Measurements from ENCODE around the gene AEBP2. TPM values are rescaled to one million over a fixed set of nuclear protein-coding genes. Genes with fewer than 3 reads are reported as not detected.
"Not testable (repeated sequence)": the region's sequence is repeated elsewhere in the genome, so short reads cannot be mapped to it uniquely, and the experiment has no call there.

AEBP2 gene, protein sequence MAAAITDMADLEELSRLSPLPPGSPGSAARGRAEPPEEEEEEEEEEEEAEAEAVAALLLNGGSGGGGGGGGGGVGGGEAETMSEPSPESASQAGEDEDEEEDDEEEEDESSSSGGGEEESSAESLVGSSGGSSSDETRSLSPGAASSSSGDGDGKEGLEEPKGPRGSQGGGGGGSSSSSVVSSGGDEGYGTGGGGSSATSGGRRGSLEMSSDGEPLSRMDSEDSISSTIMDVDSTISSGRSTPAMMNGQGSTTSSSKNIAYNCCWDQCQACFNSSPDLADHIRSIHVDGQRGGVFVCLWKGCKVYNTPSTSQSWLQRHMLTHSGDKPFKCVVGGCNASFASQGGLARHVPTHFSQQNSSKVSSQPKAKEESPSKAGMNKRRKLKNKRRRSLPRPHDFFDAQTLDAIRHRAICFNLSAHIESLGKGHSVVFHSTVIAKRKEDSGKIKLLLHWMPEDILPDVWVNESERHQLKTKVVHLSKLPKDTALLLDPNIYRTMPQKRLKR
- total RNA-seq: 10 to 100 TPM; 25.1 to 25.7 TPM

DNA sequence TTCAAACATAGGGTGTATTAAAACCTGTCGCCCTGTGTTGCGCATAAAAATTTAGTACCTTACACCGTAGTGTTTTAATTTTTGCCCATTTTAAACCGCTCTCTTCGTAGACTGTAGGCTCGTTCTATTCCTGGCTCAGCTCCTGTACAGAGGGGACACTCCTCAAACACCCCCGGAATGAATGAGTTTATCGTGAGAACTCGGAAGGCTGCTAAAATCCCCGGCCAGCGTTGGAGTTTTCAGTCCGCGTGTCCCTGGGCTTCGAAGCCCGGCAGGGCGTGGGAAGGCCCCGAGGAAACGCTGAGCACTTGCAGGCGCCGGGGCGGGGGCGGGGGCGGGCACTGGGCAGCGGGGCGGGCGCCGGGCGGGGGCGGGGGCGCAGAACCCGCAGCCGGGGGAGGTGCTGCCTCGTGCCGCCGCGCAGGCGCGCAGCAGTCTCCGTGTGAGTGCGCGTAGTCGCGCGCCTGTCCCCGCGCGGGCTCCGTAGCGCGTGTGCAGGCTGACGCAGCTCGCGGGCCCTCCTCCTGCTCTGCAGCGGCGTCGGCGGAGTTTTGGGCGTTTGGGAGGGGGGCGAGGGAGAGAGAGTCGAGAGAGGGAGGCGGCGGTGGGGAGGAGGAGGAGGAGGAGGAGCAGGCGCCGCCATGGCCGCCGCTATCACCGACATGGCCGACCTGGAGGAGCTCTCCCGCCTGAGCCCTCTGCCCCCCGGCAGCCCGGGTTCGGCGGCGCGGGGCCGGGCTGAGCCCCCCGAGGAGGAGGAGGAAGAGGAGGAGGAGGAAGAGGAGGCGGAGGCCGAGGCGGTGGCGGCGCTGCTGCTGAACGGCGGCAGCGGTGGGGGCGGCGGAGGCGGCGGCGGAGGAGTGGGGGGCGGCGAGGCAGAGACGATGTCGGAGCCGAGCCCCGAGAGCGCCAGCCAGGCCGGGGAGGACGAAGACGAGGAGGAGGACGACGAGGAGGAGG lies at the start of gene AEBP2:
Gene AEBP2, plus strand, starts transcription at position 434 of the 960 bp plus-strand sequence. Its CDS starts 208 bp downstream, at position 642.
- no peaks in the 10 kb centered on the region for H3K27me3 ChIP-seq
- no peaks in the 10 kb centered on the region for H3K36me3 ChIP-seq (replicated peaks in 1 of 2; ENCODE audit: insufficient read depth in 1 of 2, low read depth in 2 of 2)
- peak within 1 kb of the TSS; percentile 33 to 89 (median 78) for H3K27ac ChIP-seq
- H3K4me3 ChIP-seq: peak within 1 kb of the TSS; percentile 98 to 100
- H3K4me1 ChIP-seq: peaks cover 15% of the 10 kb centered on the region
- H3K9me3 ChIP-seq: no peaks in the 10 kb centered on the region
- ATAC-seq: peak; percentile 96
- intact Hi-C loops (cut with DNase I): no loop called here
- WGBS, 2 donors: 5 to 12% methylated on average over 45 to 97 of the region's 102 CpGs
- peak; percentile 89 to 93 (median 90) for DNase-seq
- peak; percentile 52 to 88 (median 77) for TF ChIP-seq POLR2A (IDR thresholded peaks at IDR 0.05)
- TF ChIP-seq, protein P1, sequence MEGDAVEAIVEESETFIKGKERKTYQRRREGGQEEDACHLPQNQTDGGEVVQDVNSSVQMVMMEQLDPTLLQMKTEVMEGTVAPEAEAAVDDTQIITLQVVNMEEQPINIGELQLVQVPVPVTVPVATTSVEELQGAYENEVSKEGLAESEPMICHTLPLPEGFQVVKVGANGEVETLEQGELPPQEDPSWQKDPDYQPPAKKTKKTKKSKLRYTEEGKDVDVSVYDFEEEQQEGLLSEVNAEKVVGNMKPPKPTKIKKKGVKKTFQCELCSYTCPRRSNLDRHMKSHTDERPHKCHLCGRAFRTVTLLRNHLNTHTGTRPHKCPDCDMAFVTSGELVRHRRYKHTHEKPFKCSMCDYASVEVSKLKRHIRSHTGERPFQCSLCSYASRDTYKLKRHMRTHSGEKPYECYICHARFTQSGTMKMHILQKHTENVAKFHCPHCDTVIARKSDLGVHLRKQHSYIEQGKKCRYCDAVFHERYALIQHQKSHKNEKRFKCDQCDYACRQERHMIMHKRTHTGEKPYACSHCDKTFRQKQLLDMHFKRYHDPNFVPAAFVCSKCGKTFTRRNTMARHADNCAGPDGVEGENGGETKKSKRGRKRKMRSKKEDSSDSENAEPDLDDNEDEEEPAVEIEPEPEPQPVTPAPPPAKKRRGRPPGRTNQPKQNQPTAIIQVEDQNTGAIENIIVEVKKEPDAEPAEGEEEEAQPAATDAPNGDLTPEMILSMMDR (IDR thresholded peaks at IDR 0.05): no peak

DNA sequence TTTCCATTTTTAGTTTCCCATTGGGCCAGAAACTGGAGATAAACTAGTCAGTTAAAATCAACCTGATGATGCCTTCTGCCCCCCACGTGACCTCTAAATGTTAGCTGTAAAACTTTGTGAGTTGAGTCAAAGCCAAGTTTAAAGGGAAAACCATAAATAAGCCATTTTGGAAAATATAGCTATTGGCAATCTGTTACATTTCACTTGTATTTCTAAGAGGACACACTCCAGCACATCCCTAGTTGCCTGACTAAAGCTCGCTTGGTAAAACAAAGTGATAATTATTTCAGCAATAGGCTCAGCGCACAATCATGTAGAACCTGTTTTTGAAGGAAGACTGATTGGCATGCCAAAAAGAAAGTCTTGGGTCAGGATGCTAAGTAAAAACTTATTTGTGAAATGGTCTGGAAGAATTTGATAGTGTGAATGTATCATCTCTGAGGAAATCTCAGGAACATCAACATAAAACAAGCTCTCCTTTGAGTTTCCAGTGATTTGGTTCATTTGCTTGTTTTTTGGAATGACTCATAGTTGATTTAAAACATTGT lies 49.2 kb upstream of the AEBP2 start:
- intact Hi-C loops (cut with DNase I): no loop called here
- Histone ChIP-seq H3K4me3 (no peak overlapping the region), H3K27me3 (no peaks in the 10 kb centered on the region), H3K36me3 (replicated peaks in 1 of 2; ENCODE audit: insufficient read depth in 1 of 2, low read depth in 2 of 2) (no peaks in the 10 kb centered on the region), H3K9me3 (no peaks in the 10 kb centered on the region), H3K4me1 (no peaks in the 10 kb centered on the region), H3K27ac (no peak overlapping the region)
- DNase-seq (no peak), ATAC-seq (no peak)
- TF ChIP-seq, protein P1 (IDR thresholded peaks at IDR 0.05): no peak
- no peak for TF ChIP-seq POLR2A (IDR thresholded peaks at IDR 0.05)
- WGBS, 2 donors: 81 to 83% methylated on average over 3 of the region's 3 CpGs

DNA sequence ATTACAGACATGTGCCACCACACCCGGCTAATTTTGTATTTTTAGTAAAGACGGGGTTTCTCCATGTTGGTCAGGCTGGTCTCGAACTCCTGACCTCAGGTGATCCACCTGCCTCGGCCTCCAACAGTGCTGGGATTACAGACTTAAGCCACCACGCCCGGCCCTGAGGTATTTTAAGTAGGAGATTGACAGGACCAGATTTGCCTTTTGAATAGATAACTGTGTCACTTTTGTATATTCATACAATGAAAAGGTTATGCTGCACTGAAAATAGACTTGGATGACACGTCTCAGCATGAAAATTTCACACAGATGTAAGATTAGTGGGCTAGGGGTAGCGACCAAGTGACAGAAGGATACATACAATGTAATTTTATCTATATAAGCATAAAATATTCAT lies 46.6 kb upstream of the AEBP2 start:
- H3K4me1 ChIP-seq; H3K27me3 ChIP-seq; H3K4me3 ChIP-seq; H3K9me3 ChIP-seq; ATAC-seq; DNase-seq; H3K27ac ChIP-seq; intact Hi-C loops (cut with DNase I); H3K36me3 ChIP-seq (replicated peaks in 1 of 2; ENCODE audit: insufficient read depth in 1 of 2, low read depth in 2 of 2): not testable (repeated sequence)
- 82 to 86% methylated on average over 8 of the region's 8 CpGs for WGBS, 2 donors

DNA sequence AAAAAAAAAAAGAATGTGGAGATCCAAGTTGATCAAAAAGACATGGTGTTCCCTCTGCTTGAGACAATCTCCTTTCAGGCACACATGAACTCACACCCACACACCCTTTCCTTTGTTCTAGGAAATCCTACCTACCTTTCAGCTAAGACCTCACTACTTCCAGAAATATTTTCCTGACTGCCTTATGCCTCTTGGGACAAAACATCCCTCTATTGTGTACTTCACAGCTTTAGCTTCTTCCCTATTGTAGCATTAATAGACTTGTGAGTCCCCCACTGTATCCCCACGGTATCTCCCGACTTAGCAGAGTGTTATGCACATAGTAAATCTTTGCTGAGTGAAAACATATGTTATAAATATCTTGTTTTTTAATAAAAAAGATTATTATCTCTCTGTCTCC lies 44.9 kb upstream of the AEBP2 start:
- TF ChIP-seq POLR2A (IDR thresholded peaks at IDR 0.05): no peak
- TF ChIP-seq, protein P1 (IDR thresholded peaks at IDR 0.05): no peak
- H3K9me3 ChIP-seq: no peaks in the 10 kb centered on the region
- ATAC-seq: no peak
- no peak overlapping the region for H3K27ac ChIP-seq
- WGBS, 2 donors: 70 to 76% methylated on average over 2 of the region's 2 CpGs
- intact Hi-C loops (cut with DNase I): no loop called here
- H3K36me3 ChIP-seq (replicated peaks in 1 of 2; ENCODE audit: insufficient read depth in 1 of 2, low read depth in 2 of 2): no peaks in the 10 kb centered on the region
- H3K27me3 ChIP-seq: no peaks in the 10 kb centered on the region
- no peaks in the 10 kb centered on the region for H3K4me1 ChIP-seq
- no peak overlapping the region for H3K4me3 ChIP-seq
- no peak for DNase-seq

DNA sequence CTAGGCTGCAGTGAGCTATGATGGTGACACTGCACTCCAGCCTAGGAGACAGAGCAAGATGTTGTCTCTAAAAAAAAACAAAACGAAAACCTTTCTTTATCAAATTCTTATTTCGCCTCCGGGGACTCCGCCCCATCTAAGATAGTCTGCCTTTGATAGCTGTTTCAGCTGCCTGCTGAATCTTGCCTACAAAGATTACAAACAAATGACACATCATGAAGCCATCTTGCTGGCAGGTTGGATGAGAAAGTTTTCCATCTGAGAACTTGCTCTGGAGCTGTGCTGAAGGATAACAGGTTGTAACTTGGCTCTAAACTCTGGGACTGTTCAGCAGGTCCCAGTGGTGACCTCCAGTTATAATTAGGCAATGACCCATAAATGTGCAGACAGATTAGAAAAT lies 41.8 kb upstream of the AEBP2 start:
- no peak for ATAC-seq
- no peak for DNase-seq
- no peaks in the 10 kb centered on the region for H3K4me1 ChIP-seq
- 81 to 84% methylated on average over 4 of the region's 4 CpGs for WGBS, 2 donors
- no peak overlapping the region for H3K4me3 ChIP-seq
- no peaks in the 10 kb centered on the region for H3K36me3 ChIP-seq (replicated peaks in 1 of 2; ENCODE audit: insufficient read depth in 1 of 2, low read depth in 2 of 2)
- intact Hi-C loops (cut with DNase I): no loop called here
- H3K27ac ChIP-seq: no peak overlapping the region
- TF ChIP-seq POLR2A (IDR thresholded peaks at IDR 0.05): no peak
- TF ChIP-seq, protein P1 (IDR thresholded peaks at IDR 0.05): no peak
- no peaks in the 10 kb centered on the region for H3K27me3 ChIP-seq
- no peaks in the 10 kb centered on the region for H3K9me3 ChIP-seq

Data from body of pancreas (tissue), 4 donors.